ENCODE results near the gene METTL26.

METTL26 gene

DNA sequence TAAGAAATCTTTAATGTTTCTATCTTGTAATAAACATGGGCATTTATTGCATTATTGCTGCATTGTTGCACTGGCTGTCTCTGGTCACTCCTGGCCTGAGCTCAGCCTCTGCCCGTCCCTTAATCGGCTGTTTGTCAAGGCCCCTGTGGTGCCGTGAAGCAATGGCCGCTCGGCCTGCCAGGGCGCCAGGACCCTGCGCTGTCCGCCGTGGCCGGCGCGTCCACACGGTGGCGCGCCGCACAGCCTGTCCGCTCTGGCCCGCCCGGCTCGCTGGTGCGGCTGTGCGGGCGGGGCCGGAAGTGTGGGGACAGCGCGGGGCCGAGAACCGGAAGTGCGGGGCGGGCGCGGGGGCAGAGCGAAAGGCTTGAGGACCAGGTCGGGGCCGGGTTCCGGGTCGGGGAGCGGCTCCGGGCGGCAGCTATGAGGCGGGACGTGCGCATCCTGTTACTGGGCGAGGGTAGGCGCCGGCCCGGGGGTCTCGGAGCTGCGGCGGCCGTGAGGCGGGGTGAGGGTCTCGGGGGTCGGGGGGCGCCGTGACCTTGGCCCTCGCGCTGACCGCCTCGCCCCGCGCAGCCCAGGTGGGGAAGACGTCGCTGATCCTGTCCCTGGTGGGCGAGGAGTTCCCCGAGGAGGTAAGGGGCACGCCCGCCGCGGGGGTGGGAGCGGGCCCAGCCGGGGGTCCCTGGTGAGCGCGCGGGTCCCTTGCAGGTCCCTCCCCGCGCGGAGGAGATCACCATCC lies 31.8 kb upstream of the METTL26 start, which contains the start of gene RHOT2:
Gene RHOT2 (plus strand): TSS at position 353 of the 739 bp plus-strand sequence. CDS start 68 bp downstream, at position 421.
- Histone ChIP-seq H3K9ac (ENCODE audit: low read length) (peak within 1 kb of the TSS; percentile 96), H3K27me3 (ENCODE audit: low read length) (no peaks in the 10 kb centered on the region), H3K27ac (ENCODE audit: low read depth, low read length) (peak within 1 kb of the TSS; percentile 45), H3K9me3 (ENCODE audit: insufficient read depth, low read length) (no peaks in the 10 kb centered on the region), H3K4me3 (ENCODE audit: insufficient read depth, low read length, poor library complexity, severe bottlenecking) (peak within 1 kb of the TSS; percentile 88), H3K9me2 (replicated peaks; ENCODE audit: insufficient read depth, low read length) (no peaks in the 10 kb centered on the region), H3K79me2 (ENCODE audit: insufficient read depth, low read length) (peaks cover 8% of the 10 kb centered on the region; the same call in 1 of the 2 replicates), H3K4me2 (ENCODE audit: low read depth, low read length, poor library complexity, severe bottlenecking) (peak within 1 kb of the TSS; percentile 65), H3K36me3 (ENCODE audit: low read length) (no peaks in the 10 kb centered on the region), H4K20me1 (ENCODE audit: low read depth, low read length) (no peaks in the 10 kb centered on the region), H3F3A (ENCODE audit: insufficient read depth) (no peaks in the 10 kb centered on the region), H2AFZ (ENCODE audit: low read depth, low read length, severe bottlenecking) (peak within 1 kb of the TSS; percentile 44)
- TF ChIP-seq, protein P1, sequence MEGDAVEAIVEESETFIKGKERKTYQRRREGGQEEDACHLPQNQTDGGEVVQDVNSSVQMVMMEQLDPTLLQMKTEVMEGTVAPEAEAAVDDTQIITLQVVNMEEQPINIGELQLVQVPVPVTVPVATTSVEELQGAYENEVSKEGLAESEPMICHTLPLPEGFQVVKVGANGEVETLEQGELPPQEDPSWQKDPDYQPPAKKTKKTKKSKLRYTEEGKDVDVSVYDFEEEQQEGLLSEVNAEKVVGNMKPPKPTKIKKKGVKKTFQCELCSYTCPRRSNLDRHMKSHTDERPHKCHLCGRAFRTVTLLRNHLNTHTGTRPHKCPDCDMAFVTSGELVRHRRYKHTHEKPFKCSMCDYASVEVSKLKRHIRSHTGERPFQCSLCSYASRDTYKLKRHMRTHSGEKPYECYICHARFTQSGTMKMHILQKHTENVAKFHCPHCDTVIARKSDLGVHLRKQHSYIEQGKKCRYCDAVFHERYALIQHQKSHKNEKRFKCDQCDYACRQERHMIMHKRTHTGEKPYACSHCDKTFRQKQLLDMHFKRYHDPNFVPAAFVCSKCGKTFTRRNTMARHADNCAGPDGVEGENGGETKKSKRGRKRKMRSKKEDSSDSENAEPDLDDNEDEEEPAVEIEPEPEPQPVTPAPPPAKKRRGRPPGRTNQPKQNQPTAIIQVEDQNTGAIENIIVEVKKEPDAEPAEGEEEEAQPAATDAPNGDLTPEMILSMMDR (IDR thresholded peaks at IDR 0.05; ENCODE audit: insufficient read depth, low read length, poor library complexity, severe bottlenecking) = peak; percentile 90
- no peak for TF ChIP-seq EZH2phosphoT487 (conservative IDR thresholded peaks at IDR 0.05; ENCODE audit: low read length)

DNA sequence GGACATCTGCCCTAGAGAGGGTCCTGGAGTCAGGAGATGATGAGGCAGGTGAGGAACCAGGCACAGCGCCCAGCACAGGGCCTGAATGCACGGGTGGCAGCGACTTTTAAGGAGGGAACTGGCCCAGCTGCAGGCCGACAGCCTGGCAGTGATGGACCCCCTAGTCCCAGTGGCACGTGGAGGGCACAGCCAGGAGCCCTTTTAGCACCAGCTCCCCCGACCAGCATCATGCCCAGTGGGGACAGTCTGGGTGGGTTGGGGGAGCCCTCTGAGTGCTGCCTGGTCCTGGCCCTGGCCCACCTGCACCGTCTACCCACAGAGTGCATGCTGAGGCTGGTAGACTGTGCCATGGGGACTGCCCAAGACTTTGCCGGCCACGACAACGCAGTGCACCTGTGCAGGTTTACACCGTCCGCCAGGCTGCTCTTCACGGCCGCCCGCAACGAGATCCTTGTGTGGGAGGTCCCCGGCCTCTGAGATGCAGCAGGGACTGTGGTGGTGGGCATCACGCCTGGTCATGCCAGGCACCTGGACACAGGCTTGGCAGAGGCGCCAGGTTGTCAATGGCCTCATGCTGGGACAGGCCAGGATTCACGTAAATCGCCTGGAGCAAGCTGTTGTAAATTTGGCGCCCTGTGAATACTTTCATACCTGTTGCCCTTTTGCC lies 31.1 kb upstream of the METTL26 start:
- Histone ChIP-seq H3K9ac (ENCODE audit: low read length) (peak overlapping the region; percentile 96), H3K9me3 (ENCODE audit: insufficient read depth, low read length) (no peaks in the 10 kb centered on the region), H3K27ac (ENCODE audit: low read depth, low read length) (no peak overlapping the region), H4K20me1 (ENCODE audit: low read depth, low read length) (no peaks in the 10 kb centered on the region), H3K27me3 (ENCODE audit: low read length) (no peaks in the 10 kb centered on the region), H3K4me2 (ENCODE audit: low read depth, low read length, poor library complexity, severe bottlenecking) (peak overlapping the region; percentile 26), H3K9me2 (replicated peaks; ENCODE audit: insufficient read depth, low read length) (no peaks in the 10 kb centered on the region), H3K4me3 (ENCODE audit: insufficient read depth, low read length, poor library complexity, severe bottlenecking) (no peak overlapping the region), H3K36me3 (ENCODE audit: low read length) (no peaks in the 10 kb centered on the region), H3F3A (ENCODE audit: insufficient read depth) (no peaks in the 10 kb centered on the region), H2AFZ (ENCODE audit: low read depth, low read length, severe bottlenecking) (no peak overlapping the region), H3K79me2 (ENCODE audit: insufficient read depth, low read length) (peaks cover 8% of the 10 kb centered on the region; the same call in 1 of the 2 replicates)
- no peak for TF ChIP-seq EZH2phosphoT487 (conservative IDR thresholded peaks at IDR 0.05; ENCODE audit: low read length)
- TF ChIP-seq, protein P1 (IDR thresholded peaks at IDR 0.05; ENCODE audit: insufficient read depth, low read length, poor library complexity, severe bottlenecking) = no peak

DNA sequence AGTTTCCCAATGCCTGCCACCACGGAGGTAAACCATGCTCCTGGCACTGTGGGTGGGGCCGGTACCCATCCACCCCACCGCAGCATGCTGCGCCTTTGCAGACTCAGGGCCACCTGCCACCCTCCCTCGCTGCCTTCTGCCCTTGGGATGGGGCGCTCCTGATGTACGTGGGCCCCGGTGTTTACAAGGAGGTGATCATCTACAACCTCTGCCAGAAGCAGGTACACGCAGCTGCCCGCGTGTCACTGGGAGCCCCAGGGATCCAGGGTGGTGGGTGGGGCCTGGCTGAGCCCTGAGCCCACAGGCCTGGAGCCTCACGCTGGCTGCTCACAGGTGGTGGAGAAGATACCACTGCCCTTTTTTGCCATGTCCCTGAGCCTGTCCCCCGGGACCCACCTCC lies 30.5 kb upstream of the METTL26 start:
- Histone ChIP-seq H3K4me2 (ENCODE audit: low read depth, low read length, poor library complexity, severe bottlenecking) (no peak overlapping the region), H3K79me2 (ENCODE audit: insufficient read depth, low read length) (peaks cover 8% of the 10 kb centered on the region; the same call in 1 of the 2 replicates), H3K9me3 (ENCODE audit: insufficient read depth, low read length) (no peaks in the 10 kb centered on the region), H3F3A (ENCODE audit: insufficient read depth) (no peaks in the 10 kb centered on the region), H2AFZ (ENCODE audit: low read depth, low read length, severe bottlenecking) (no peak overlapping the region), H3K9ac (ENCODE audit: low read length) (no peak overlapping the region), H3K4me3 (ENCODE audit: insufficient read depth, low read length, poor library complexity, severe bottlenecking) (no peak overlapping the region), H3K27ac (ENCODE audit: low read depth, low read length) (no peak overlapping the region), H3K9me2 (replicated peaks; ENCODE audit: insufficient read depth, low read length) (no peaks in the 10 kb centered on the region), H4K20me1 (ENCODE audit: low read depth, low read length) (no peaks in the 10 kb centered on the region), H3K27me3 (ENCODE audit: low read length) (no peaks in the 10 kb centered on the region), H3K36me3 (ENCODE audit: low read length) (no peaks in the 10 kb centered on the region)
- no peak for TF ChIP-seq EZH2phosphoT487 (conservative IDR thresholded peaks at IDR 0.05; ENCODE audit: low read length)
- TF ChIP-seq, protein P1 (IDR thresholded peaks at IDR 0.05; ENCODE audit: insufficient read depth, low read length, poor library complexity, severe bottlenecking) = no peak
